Chondrocyte (in vitro differentiated cells): ENCODE measurements around the gene SPINK1. TPM values are rescaled to one million over a fixed set of nuclear protein-coding genes. Genes with fewer than 3 reads are reported as not detected.

Experiments used
- DNase-seq: peaks from one replicate; pipeline ENCODE4 v3.0.0; 2021; ENCODE audit warnings: mixed read lengths, low spot score
- H3K27ac Mint-ChIP-seq: one replicate; pipeline ENCODE4 v1.8.0; 2021; ENCODE audit warnings: mild to moderate bottlenecking, moderate library complexity, mixed read lengths; ENCODE audit not compliant: unreplicated experiment
- H3K27me3 Mint-ChIP-seq: 2 replicates; pipeline ENCODE4 v1.8.0; 2021; ENCODE audit warnings: low read depth, mixed read lengths
- H3K36me3 Mint-ChIP-seq: 2 replicates; pipeline ENCODE4 v1.8.0; 2021; ENCODE audit warnings: low read depth, mixed read lengths
- H3K4me1 Mint-ChIP-seq: 2 replicates; pipeline ENCODE4 v1.8.0; 2021; ENCODE audit warnings: low read depth, mild to moderate bottlenecking, mixed read lengths
- H3K4me3 Mint-ChIP-seq: one replicate; pipeline ENCODE4 v1.8.0; 2021; ENCODE audit warnings: mild to moderate bottlenecking, moderate library complexity, mixed read lengths; ENCODE audit not compliant: unreplicated experiment
- H3K9me3 Mint-ChIP-seq: 2 replicates; pipeline ENCODE4 v1.8.0; 2021; ENCODE audit warnings: low read depth, mixed read lengths
- CTCF ChIP-seq: fragments of 200-600 bp; sonication (generic); IDR thresholded peaks from 2 replicates; pipeline ENCODE4 v1.5.0; 2021; ENCODE audit warnings: antibody characterized with exemption, mild to moderate bottlenecking, moderate library complexity
- long read RNA-seq: library from polyadenylated mRNA; stranded (forward); transcript quantifications from one replicate; pipeline ENCODE4 v2.0.0, GENCODE V29; 2021
- total RNA-seq: library from RNA; stranded (reverse); gene quantifications from 3 replicates; pipeline ENCODE4 v1.2.1, GENCODE V29; 2021

SPINK1 gene
- not detected in 3 replicates for total RNA-seq
- long read RNA-seq, result 0 reads

GRCh38 chr5:147831465-147831864 lies at the start of gene SPINK1:
Gene SPINK1 (minus strand): TSS chr5:147831671. CDS start chr5:147831577, 94 bp downstream.
- H3K9me3 Mint-ChIP-seq, result no peaks in the 10 kb centered on the region
- no peak within 1 kb of the TSS for H3K4me3 Mint-ChIP-seq
- peaks cover 1% of the 10 kb centered on the region for H3K36me3 Mint-ChIP-seq
- H3K27me3 Mint-ChIP-seq, result peaks cover 24% of the 10 kb centered on the region
- no peaks in the 10 kb centered on the region for H3K4me1 Mint-ChIP-seq
- H3K27ac Mint-ChIP-seq, result no peak within 1 kb of the TSS
- DNase-seq, result no peak
- no peak for TF ChIP-seq CTCF

- Mint-ChIP-seq H3K4me1 (no peaks in the 10 kb centered on the region), H3K27me3 (peaks cover 70% of the 10 kb centered on the region), H3K4me3 (no peak overlapping the region), H3K36me3 (peaks cover 1% of the 10 kb centered on the region), H3K9me3 (no peaks in the 10 kb centered on the region), H3K27ac (no peak overlapping the region)
- no peak for DNase-seq
- TF ChIP-seq CTCF, result no peak
Observed at GRCh38 chr5:147880487-147880886, 49.0 kb upstream of the SPINK1 start.

GRCh38 chr5:147879784-147880183 lies 48.3 kb upstream of the SPINK1 start:
- H3K27ac Mint-ChIP-seq, result no peak overlapping the region
- H3K4me3 Mint-ChIP-seq, result no peak overlapping the region
- peaks cover 3% of the 10 kb centered on the region for H3K36me3 Mint-ChIP-seq
- no peak for DNase-seq
- H3K4me1 Mint-ChIP-seq, result no peaks in the 10 kb centered on the region
- no peaks in the 10 kb centered on the region for H3K9me3 Mint-ChIP-seq
- H3K27me3 Mint-ChIP-seq, result peaks cover 74% of the 10 kb centered on the region
- TF ChIP-seq CTCF, result no peak

GRCh38 chr5:147878066-147878759 lies 46.7 kb upstream of the SPINK1 start, which contains the start of gene SCGB3A2:
Gene SCGB3A2 (plus strand): TSS chr5:147878711. CDS start chr5:147878804, 93 bp downstream.
- no peaks in the 10 kb centered on the region for H3K9me3 Mint-ChIP-seq
- no peak for DNase-seq
- peaks cover 78% of the 10 kb centered on the region for H3K27me3 Mint-ChIP-seq
- peaks cover 7% of the 10 kb centered on the region for H3K4me1 Mint-ChIP-seq
- TF ChIP-seq CTCF, result no peak
- peaks cover 9% of the 10 kb centered on the region for H3K36me3 Mint-ChIP-seq
- H3K4me3 Mint-ChIP-seq, result no peak within 1 kb of the TSS
- no peak within 1 kb of the TSS for H3K27ac Mint-ChIP-seq

GRCh38 chr5:147876626-147877025 lies 45.2 kb upstream of the SPINK1 start:
- no peak overlapping the region for H3K27ac Mint-ChIP-seq
- H3K4me1 Mint-ChIP-seq, result peaks cover 7% of the 10 kb centered on the region
- no peak overlapping the region for H3K4me3 Mint-ChIP-seq
- no peak for TF ChIP-seq CTCF
- H3K27me3 Mint-ChIP-seq, result peaks cover 87% of the 10 kb centered on the region
- no peak for DNase-seq
- H3K9me3 Mint-ChIP-seq, result no peaks in the 10 kb centered on the region
- peaks cover 11% of the 10 kb centered on the region for H3K36me3 Mint-ChIP-seq
